ENCODE measurements around the gene PGM3.

PGM3 gene

GRCh38 chr6:83168556-83168955 is 24.5 kb downstream of the PGM3 start:
- H3K4me3 ChIP-seq, result no peak overlapping the region
- H3K36me3 ChIP-seq (ENCODE audit: insufficient read depth, low read length), result peaks cover 89% of the 10 kb centered on the region
- DNase-seq (ENCODE audit: low read depth, low spot score), result no peak
- no peak overlapping the region for H3K27ac ChIP-seq
- TF ChIP-seq EZH2 (IDR thresholded peaks at IDR 0.05) (no peak), POLR2AphosphoS5 (IDR thresholded peaks at IDR 0.05; ENCODE audit: borderline replicate concordance, low read depth, low read length) (no peak), FOXP2 (optimal IDR thresholded peaks at IDR 0.05; ENCODE audit: control extremely low read depth, extremely low read length, insufficient read depth) (no peak)
- no peaks in the 10 kb centered on the region for H3K9me3 ChIP-seq (ENCODE audit: low read depth, low read length)
- no peak overlapping the region for H3K9ac ChIP-seq (ENCODE audit: insufficient read length)

DNA sequence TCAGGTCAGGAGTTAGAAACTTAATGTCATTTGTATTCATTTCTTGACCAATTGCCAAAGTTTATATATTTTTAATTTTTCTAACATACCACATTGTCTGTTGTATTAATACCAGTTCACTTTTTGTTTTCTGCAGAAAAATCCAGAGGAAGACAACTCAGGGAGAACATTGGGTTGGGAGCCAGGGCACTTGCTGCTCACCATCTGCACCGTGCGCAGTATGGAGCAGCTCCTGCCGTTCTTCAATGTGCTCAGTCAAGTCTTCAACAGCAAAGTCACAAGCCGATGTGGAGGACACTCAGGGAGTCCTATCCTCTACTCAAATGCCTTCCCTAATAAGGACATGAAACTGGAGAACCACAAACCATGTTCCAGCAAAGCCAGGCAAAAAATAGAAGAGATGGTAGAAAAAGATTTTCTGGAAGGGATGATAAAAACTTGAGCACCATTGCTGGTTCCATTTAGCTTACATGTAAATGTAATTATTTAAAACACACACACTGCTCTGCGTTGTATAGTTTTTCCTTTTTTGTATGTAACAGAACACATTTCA is 25.3 kb downstream of the PGM3 start:
- no peaks in the 10 kb centered on the region for H3K9me3 ChIP-seq (ENCODE audit: low read depth, low read length)
- TF ChIP-seq POLR2AphosphoS5 (IDR thresholded peaks at IDR 0.05; ENCODE audit: borderline replicate concordance, low read depth, low read length) (no peak), EZH2 (IDR thresholded peaks at IDR 0.05) (no peak), FOXP2 (optimal IDR thresholded peaks at IDR 0.05; ENCODE audit: control extremely low read depth, extremely low read length, insufficient read depth) (no peak)
- H3K9ac ChIP-seq (ENCODE audit: insufficient read length), result no peak overlapping the region
- H3K27ac ChIP-seq, result no peak overlapping the region
- H3K4me3 ChIP-seq, result no peak overlapping the region
- DNase-seq (ENCODE audit: low read depth, low spot score), result no peak
- peaks cover 85% of the 10 kb centered on the region for H3K36me3 ChIP-seq (ENCODE audit: insufficient read depth, low read length)

- Histone ChIP-seq H3K4me3 (no peak overlapping the region), H3K9ac (ENCODE audit: insufficient read length) (no peak overlapping the region)
Observed at GRCh38 chr6:83160167-83160566, 32.9 kb downstream of the PGM3 start.

GRCh38 chr6:83155794-83156193 is 37.3 kb downstream of the PGM3 start:
- Histone ChIP-seq H3K9me3 (ENCODE audit: low read depth, low read length) (no peaks in the 10 kb centered on the region), H3K9ac (ENCODE audit: insufficient read length) (no peak overlapping the region), H3K27ac (no peak overlapping the region), H3K36me3 (ENCODE audit: insufficient read depth, low read length) (peaks cover 14% of the 10 kb centered on the region), H3K4me3 (no peak overlapping the region)
- TF ChIP-seq FOXP2 (optimal IDR thresholded peaks at IDR 0.05; ENCODE audit: control extremely low read depth, extremely low read length, insufficient read depth) (no peak), POLR2AphosphoS5 (IDR thresholded peaks at IDR 0.05; ENCODE audit: borderline replicate concordance, low read depth, low read length) (no peak), EZH2 (IDR thresholded peaks at IDR 0.05) (no peak)
- no peak for DNase-seq (ENCODE audit: low read depth, low spot score)

More at GRCh38 chr6:83160167-83160566, 32.9 kb downstream of the PGM3 start:
- Histone ChIP-seq H3K9me3 (ENCODE audit: low read depth, low read length) (no peaks in the 10 kb centered on the region), H3K36me3 (ENCODE audit: insufficient read depth, low read length) (peaks cover 23% of the 10 kb centered on the region), H3K27ac (no peak overlapping the region)
- TF ChIP-seq POLR2AphosphoS5 (IDR thresholded peaks at IDR 0.05; ENCODE audit: borderline replicate concordance, low read depth, low read length) (no peak), FOXP2 (optimal IDR thresholded peaks at IDR 0.05; ENCODE audit: control extremely low read depth, extremely low read length, insufficient read depth) (no peak), EZH2 (IDR thresholded peaks at IDR 0.05) (no peak)
- DNase-seq (ENCODE audit: low read depth, low spot score), result no peak

- no peaks in the 10 kb centered on the region for H3K9me3 ChIP-seq (ENCODE audit: low read depth, low read length)
- TF ChIP-seq POLR2AphosphoS5 (IDR thresholded peaks at IDR 0.05; ENCODE audit: borderline replicate concordance, low read depth, low read length) (no peak), FOXP2 (optimal IDR thresholded peaks at IDR 0.05; ENCODE audit: control extremely low read depth, extremely low read length, insufficient read depth) (no peak), EZH2 (IDR thresholded peaks at IDR 0.05) (no peak)
- DNase-seq (ENCODE audit: low read depth, low spot score), result no peak
- H3K36me3 ChIP-seq (ENCODE audit: insufficient read depth, low read length), result peaks cover 10% of the 10 kb centered on the region
- no peak overlapping the region for H3K27ac ChIP-seq
- no peak overlapping the region for H3K9ac ChIP-seq (ENCODE audit: insufficient read length)
- H3K4me3 ChIP-seq, result no peak overlapping the region
Observed at GRCh38 chr6:83153883-83154521, 39.1 kb downstream of the PGM3 start.

GRCh38 chr6:83152913-83153312 is 40.2 kb downstream of the PGM3 start:
- no peaks in the 10 kb centered on the region for H3K9me3 ChIP-seq (ENCODE audit: low read depth, low read length)
- no peak overlapping the region for H3K9ac ChIP-seq (ENCODE audit: insufficient read length)
- H3K36me3 ChIP-seq (ENCODE audit: insufficient read depth, low read length), result peaks cover 10% of the 10 kb centered on the region
- no peak for DNase-seq (ENCODE audit: low read depth, low spot score)
- H3K27ac ChIP-seq, result no peak overlapping the region
- TF ChIP-seq POLR2AphosphoS5 (IDR thresholded peaks at IDR 0.05; ENCODE audit: borderline replicate concordance, low read depth, low read length), result no peak
- no peak for TF ChIP-seq FOXP2 (optimal IDR thresholded peaks at IDR 0.05; ENCODE audit: control extremely low read depth, extremely low read length, insufficient read depth)
- no peak for TF ChIP-seq EZH2 (IDR thresholded peaks at IDR 0.05)
- no peak overlapping the region for H3K4me3 ChIP-seq

- Histone ChIP-seq H3K4me3 (no peak overlapping the region), H3K27ac (no peak overlapping the region)
- DNase-seq (ENCODE audit: low read depth, low spot score), result no peak
Observed at GRCh38 chr6:83151114-83151513, 42.0 kb downstream of the PGM3 start.

DNA sequence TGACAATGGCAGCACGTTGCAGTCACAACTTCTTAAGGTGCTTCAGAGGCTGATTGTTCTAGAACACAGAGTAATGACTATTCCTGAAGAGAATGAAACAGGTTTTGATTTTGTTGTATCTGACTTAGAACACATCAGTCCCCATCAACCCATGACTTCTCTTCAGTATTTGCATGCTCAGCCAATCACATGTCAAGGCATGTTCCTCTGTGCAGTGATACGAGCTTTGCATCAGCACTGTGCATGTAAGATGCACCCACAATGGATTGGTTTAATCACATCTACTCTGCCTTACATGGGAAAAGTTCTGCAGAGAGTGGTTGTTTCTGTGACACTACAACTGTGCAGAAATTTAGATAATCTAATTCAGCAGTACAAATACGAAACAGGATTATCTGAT is 54.3 kb downstream of the PGM3 start:
- H3K36me3 ChIP-seq (ENCODE audit: insufficient read depth, low read length), result peaks cover 27% of the 10 kb centered on the region
- H3K4me3 ChIP-seq, result no peak overlapping the region
- TF ChIP-seq EZH2 (IDR thresholded peaks at IDR 0.05) (no peak), FOXP2 (optimal IDR thresholded peaks at IDR 0.05; ENCODE audit: control extremely low read depth, extremely low read length, insufficient read depth) (no peak), POLR2AphosphoS5 (IDR thresholded peaks at IDR 0.05; ENCODE audit: borderline replicate concordance, low read depth, low read length) (no peak)
- H3K9me3 ChIP-seq (ENCODE audit: low read depth, low read length), result no peaks in the 10 kb centered on the region
- DNase-seq (ENCODE audit: low read depth, low spot score), result no peak
- no peak overlapping the region for H3K27ac ChIP-seq
- H3K9ac ChIP-seq (ENCODE audit: insufficient read length), result no peak overlapping the region

More at GRCh38 chr6:83151114-83151513, 42.0 kb downstream of the PGM3 start:
- Histone ChIP-seq H3K9ac (ENCODE audit: insufficient read length) (no peak overlapping the region), H3K36me3 (ENCODE audit: insufficient read depth, low read length) (peaks cover 10% of the 10 kb centered on the region), H3K9me3 (ENCODE audit: low read depth, low read length) (no peaks in the 10 kb centered on the region)
- TF ChIP-seq FOXP2 (optimal IDR thresholded peaks at IDR 0.05; ENCODE audit: control extremely low read depth, extremely low read length, insufficient read depth), result no peak
- TF ChIP-seq POLR2AphosphoS5 (IDR thresholded peaks at IDR 0.05; ENCODE audit: borderline replicate concordance, low read depth, low read length), result no peak
- TF ChIP-seq EZH2 (IDR thresholded peaks at IDR 0.05), result no peak

All from SK-N-MC (cell line).